ENCODE results near the gene YBEY. TPM values are rescaled to one million over a fixed set of nuclear protein-coding genes. Genes with fewer than 3 reads are reported as not detected.

The YBEY gene
- total and polyA plus RNA-seq, 2 of the 13 experiments (the other 11 are each of a cell fraction or from before 2014, with no cell fraction given) = 6.5 to 8.9 TPM

DNA sequence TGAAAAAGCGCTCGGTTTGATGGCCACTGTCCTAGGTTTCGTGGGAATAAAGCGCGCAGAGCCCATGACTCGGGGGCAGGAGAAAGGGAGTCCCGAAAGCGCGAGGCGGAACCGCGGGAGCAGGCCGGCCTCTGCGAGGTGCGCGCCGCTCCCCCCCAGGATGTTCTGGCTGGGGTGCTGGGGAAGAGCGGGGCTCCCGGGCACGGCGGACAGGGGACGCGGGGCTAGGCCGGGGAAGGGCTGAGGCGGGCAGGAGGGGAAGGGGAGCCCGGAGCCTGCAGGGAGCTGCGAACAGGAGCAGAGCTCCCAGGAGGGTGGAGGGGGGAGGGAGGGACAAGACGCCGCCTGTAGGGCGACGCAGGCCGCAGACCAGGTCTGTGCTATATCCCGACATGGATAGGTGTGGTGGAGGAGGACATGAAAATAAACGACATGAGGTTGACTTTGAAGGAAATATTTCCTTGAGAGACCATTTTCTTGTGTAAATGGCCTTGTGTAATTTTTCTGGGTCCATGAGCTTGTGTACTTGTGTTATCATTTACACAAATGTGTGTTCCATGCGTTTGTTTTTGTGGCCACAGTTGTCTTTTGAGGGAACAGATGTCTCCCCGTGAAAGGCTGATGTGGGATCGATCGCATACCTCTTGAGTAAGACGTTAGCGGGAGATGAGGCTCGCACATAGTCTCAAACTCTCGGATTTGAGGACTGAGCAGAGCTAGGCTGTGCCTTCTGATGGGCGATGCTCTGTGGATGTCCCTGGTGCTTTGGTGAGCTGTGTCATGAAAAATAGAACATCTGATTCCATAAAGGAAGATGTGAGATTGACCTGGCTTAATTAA, 39.2 kb downstream of the YBEY start (continued):
- TF ChIP-seq, protein P1, sequence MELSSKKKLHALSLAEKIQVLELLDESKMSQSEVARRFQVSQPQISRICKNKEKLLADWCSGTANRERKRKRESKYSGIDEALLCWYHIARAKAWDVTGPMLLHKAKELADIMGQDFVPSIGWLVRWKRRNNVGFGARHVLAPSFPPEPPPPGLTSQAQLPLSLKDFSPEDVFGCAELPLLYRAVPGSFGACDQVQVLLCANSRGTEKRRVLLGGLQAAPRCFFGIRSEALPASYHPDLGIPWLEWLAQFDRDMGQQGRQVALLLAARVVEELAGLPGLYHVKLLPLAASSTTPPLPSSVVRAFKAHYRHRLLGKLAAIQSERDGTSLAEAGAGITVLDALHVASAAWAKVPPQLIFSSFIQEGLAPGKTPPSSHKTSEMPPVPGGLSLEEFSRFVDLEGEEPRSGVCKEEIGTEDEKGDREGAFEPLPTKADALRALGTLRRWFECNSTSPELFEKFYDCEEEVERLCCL (CRISPR knock-in tag; IDR thresholded peaks at IDR 0.05; ENCODE audit: borderline replicate concordance) = no peak
- TF ChIP-seq ZFY (CRISPR knock-in tag; IDR thresholded peaks at IDR 0.05) (peak; percentile 39; the same call in 1 of the 2 replicates), GATAD1 (CRISPR knock-in tag; IDR thresholded peaks at IDR 0.05) (no peak; the same call in 1 of the 2 replicates), ZNF432 (CRISPR knock-in tag; IDR thresholded peaks at IDR 0.05; ENCODE audit: borderline replicate concordance) (no peak), RELA (CRISPR knock-in tag; IDR thresholded peaks at IDR 0.05) (no peak), ZNF12 (CRISPR knock-in tag; IDR thresholded peaks at IDR 0.05) (no peak), SIX4 (CRISPR knock-in tag; IDR thresholded peaks at IDR 0.05) (no peak), ZSCAN25 (CRISPR knock-in tag; IDR thresholded peaks at IDR 0.05) (peak; percentile 56; the same call in 1 of the 2 replicates), ZNF431 (CRISPR knock-in tag; IDR thresholded peaks at IDR 0.05; ENCODE audit: borderline replicate concordance, low read depth) (no peak), ZNF772 (CRISPR knock-in tag; IDR thresholded peaks at IDR 0.05) (no peak), BORCS8-MEF2B (CRISPR knock-in tag; IDR thresholded peaks at IDR 0.05) (no peak), YEATS2 (CRISPR knock-in tag; IDR thresholded peaks at IDR 0.05; ENCODE audit: borderline replicate concordance) (no peak), NFIC (IDR thresholded peaks at IDR 0.05; ENCODE audit: low read length) (no peak), ZFP36L2 (CRISPR knock-in tag; IDR thresholded peaks at IDR 0.05) (no peak), KDM2A (CRISPR knock-in tag; IDR thresholded peaks at IDR 0.05; ENCODE audit: borderline replicate concordance, low read depth) (peak; percentile 36; the same call in 1 of the 2 replicates), ZMYM3 (CRISPR knock-in tag; IDR thresholded peaks at IDR 0.05) (no peak), ZNF780A (CRISPR knock-in tag; IDR thresholded peaks at IDR 0.05) (0 out of 2 replicates have a peak, but pooled peaks have one; percentile 34), ZNF589 (CRISPR knock-in tag; conservative IDR thresholded peaks at IDR 0.05) (no peak), ZEB1 (IDR thresholded peaks at IDR 0.05; ENCODE audit: insufficient replicate concordance, low read depth) (no peak), SAFB2 (CRISPR knock-in tag; IDR thresholded peaks at IDR 0.05; ENCODE audit: borderline replicate concordance, low read depth) (no peak), ELF3 (CRISPR knock-in tag; IDR thresholded peaks at IDR 0.05) (no peak), ZNF598 (CRISPR knock-in tag; IDR thresholded peaks at IDR 0.05; ENCODE audit: borderline replicate concordance) (no peak)
- TF ChIP-seq, protein P2, sequence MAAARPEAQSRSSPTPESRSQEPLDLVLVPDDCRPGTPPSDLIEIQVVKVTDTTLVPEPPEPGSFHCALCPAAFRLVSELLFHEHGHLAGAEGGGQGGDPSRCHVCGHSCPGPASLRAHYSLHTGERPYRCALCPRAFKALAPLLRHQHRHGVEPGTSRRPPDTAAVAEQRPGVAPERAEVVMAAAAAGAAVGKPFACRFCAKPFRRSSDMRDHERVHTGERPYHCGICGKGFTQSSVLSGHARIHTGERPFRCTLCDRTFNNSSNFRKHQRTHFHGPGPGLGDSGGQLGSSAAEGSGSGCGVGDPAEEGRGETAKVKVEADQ (CRISPR knock-in tag; IDR thresholded peaks at IDR 0.05; ENCODE audit: borderline replicate concordance) = no peak
- TF ChIP-seq, protein P3, sequence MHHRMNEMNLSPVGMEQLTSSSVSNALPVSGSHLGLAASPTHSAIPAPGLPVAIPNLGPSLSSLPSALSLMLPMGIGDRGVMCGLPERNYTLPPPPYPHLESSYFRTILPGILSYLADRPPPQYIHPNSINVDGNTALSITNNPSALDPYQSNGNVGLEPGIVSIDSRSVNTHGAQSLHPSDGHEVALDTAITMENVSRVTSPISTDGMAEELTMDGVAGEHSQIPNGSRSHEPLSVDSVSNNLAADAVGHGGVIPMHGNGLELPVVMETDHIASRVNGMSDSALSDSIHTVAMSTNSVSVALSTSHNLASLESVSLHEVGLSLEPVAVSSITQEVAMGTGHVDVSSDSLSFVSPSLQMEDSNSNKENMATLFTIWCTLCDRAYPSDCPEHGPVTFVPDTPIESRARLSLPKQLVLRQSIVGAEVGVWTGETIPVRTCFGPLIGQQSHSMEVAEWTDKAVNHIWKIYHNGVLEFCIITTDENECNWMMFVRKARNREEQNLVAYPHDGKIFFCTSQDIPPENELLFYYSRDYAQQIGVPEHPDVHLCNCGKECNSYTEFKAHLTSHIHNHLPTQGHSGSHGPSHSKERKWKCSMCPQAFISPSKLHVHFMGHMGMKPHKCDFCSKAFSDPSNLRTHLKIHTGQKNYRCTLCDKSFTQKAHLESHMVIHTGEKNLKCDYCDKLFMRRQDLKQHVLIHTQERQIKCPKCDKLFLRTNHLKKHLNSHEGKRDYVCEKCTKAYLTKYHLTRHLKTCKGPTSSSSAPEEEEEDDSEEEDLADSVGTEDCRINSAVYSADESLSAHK (CRISPR knock-in tag; IDR thresholded peaks at IDR 0.05; ENCODE audit: borderline replicate concordance) = no peak
- TF ChIP-seq, protein P4, sequence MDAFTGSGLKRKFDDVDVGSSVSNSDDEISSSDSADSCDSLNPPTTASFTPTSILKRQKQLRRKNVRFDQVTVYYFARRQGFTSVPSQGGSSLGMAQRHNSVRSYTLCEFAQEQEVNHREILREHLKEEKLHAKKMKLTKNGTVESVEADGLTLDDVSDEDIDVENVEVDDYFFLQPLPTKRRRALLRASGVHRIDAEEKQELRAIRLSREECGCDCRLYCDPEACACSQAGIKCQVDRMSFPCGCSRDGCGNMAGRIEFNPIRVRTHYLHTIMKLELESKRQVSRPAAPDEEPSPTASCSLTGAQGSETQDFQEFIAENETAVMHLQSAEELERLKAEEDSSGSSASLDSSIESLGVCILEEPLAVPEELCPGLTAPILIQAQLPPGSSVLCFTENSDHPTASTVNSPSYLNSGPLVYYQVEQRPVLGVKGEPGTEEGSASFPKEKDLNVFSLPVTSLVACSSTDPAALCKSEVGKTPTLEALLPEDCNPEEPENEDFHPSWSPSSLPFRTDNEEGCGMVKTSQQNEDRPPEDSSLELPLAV (CRISPR knock-in tag; conservative IDR thresholded peaks at IDR 0.05; ENCODE audit: low read depth) = no peak
